Endothelial cell of umbilical vein (primary cell): ENCODE measurements around the gene COX8A. TPM values are rescaled to one million over a fixed set of nuclear protein-coding genes. Genes with fewer than 3 reads are reported as not detected.
"Not testable (repeated sequence)": the region's sequence is repeated elsewhere in the genome, so short reads cannot be mapped to it uniquely, and the experiment has no call there.

ENCODE experiments used
- BruUV-seq: library from RNA; stranded (reverse); fragments of 400-500 nt; replicated peaks from 2 replicates; lab custom pipeline; 2021; lab: Mats Ljungman, UMichigan
- CTCF ChIA-PET: fragments of 300-600, 350-600 bp; sonication (Branson Sonifier 250); formaldehyde crosslinking; loops from one replicate; lab custom pipeline; 2021; ENCODE audit warnings: antibody characterized with exemption, inconsistent platforms; lab: Charles Lee
- POLR2A ChIA-PET: fragments of 300-600, 350-600 bp; sonication (Branson Sonifier 250); formaldehyde crosslinking; loops from one replicate; lab custom pipeline; 2021; ENCODE audit warnings: antibody characterized with exemption, inconsistent platforms; lab: Charles Lee
- DNase-seq: peaks from one replicate; pipeline ENCODE4 v3.0.0-alpha.2; 2011; ENCODE audit warnings: low read depth, low spot score
- FAIRE-seq: peaks from 2 replicates; lab custom pipeline; 2011; peaks lifted over from hg19 to GRCh38; lab: Jason Lieb, UNC
- H2AFZ ChIP-seq: 2 replicates; pipeline ENCODE4 v1.6.0; 2012; ENCODE audit warnings: low read depth, low read length, control low read depth, inconsistent platforms
- H3K27ac ChIP-seq: 2 replicates; pipeline ENCODE4 v1.5.1; 2011; ENCODE audit warnings: low read depth, mild to moderate bottlenecking, control low read depth, low read length, moderate library complexity; ENCODE audit not compliant: insufficient read depth
- H3K27me3 ChIP-seq, 2 experiments: 2 replicates each; pipeline versions ENCODE4 v1.6.0 to v1.6.1; 2011; ENCODE audit warnings: low read length in 2 of 2, mixed read lengths in 1 of 2; ENCODE audit not compliant: control insufficient read depth in 2 of 2, insufficient read depth in 2 of 2
- H3K36me3 ChIP-seq, 2 experiments: 2 replicates in 1 of 2; 3 replicates in 1 of 2; pipeline ENCODE4 v1.5.1; 2011; ENCODE audit warnings: low read length in 2 of 2, mild to moderate bottlenecking in 1 of 2, moderate library complexity in 1 of 2; ENCODE audit not compliant: control insufficient read depth in 2 of 2, insufficient read depth in 2 of 2; ENCODE audit errors: extremely low read depth in 1 of 2
- H3K4me1 ChIP-seq: 3 replicates; pipeline ENCODE4 v1.5.1; 2011; ENCODE audit warnings: mild to moderate bottlenecking, low read length; ENCODE audit not compliant: control insufficient read depth, insufficient read depth; ENCODE audit errors: extremely low read depth
- H3K4me2 ChIP-seq: 2 replicates; pipeline ENCODE4 v1.6.1; 2011; ENCODE audit warnings: low read length, control low read depth, mixed read lengths; ENCODE audit not compliant: insufficient read depth
- H3K4me3 ChIP-seq, 3 experiments: fragments of 200-600 bp in 1 of 3; sonication (generic), shearing (Covaris generic) in 1 of 3; replicated peaks in 1 of 3; 2 replicates each; pipeline ENCODE4 v1.5.1; 2011 to 2016; ENCODE audit warnings: control low read depth in 3 of 3, low read length in 3 of 3, mild to moderate bottlenecking in 2 of 3, inconsistent platforms in 1 of 3, low read depth in 1 of 3, moderate library complexity in 1 of 3; ENCODE audit not compliant: insufficient read depth in 1 of 3
- H3K79me2 ChIP-seq: 2 replicates; pipeline ENCODE4 v1.6.0; 2012; ENCODE audit warnings: low read length, inconsistent platforms; ENCODE audit not compliant: control insufficient read depth, insufficient read depth
- H3K9ac ChIP-seq: replicated peaks from 2 replicates; pipeline ENCODE3; 2011; ENCODE audit warnings: low read length, control low read depth; ENCODE audit not compliant: insufficient read depth; ENCODE audit errors: extremely low read depth
- H3K9me1 ChIP-seq: replicated peaks from 3 replicates; pipeline ENCODE4 v1.6.0; 2011; ENCODE audit warnings: mild to moderate bottlenecking, low read length; ENCODE audit not compliant: control insufficient read depth, insufficient read depth; ENCODE audit errors: extremely low read depth
- H3K9me3 ChIP-seq: replicated peaks from 2 replicates; pipeline ENCODE4 v1.5.1; 2012; ENCODE audit warnings: low read length, inconsistent platforms; ENCODE audit not compliant: control insufficient read depth, insufficient read depth
- H4K20me1 ChIP-seq: replicated peaks from 2 replicates; pipeline ENCODE3; 2011; ENCODE audit warnings: mild to moderate bottlenecking, low read length; ENCODE audit not compliant: control insufficient read depth, insufficient read depth; ENCODE audit errors: extremely low read depth
- GATA2 ChIP-seq: IDR thresholded peaks from 2 replicates; pipeline ENCODE4 v1.7.0; 2011; ENCODE audit warnings: low read depth, mild to moderate bottlenecking, moderate library complexity, mixed read lengths, low read length; ENCODE audit not compliant: insufficient read length, insufficient read depth
- dilution Hi-C: fragments of 300-500 bp; cut with MboI; formaldehyde crosslinking; loops from one replicate; pipeline ENCODE4 v1.15.0; 2019; ENCODE audit warnings: low sequenced_read_pairs; ENCODE audit not compliant: extremely low pct_ligation_motif_present
- intact Hi-C: fragments of 100-400 bp; cut with micrococcal nuclease; formaldehyde crosslinking; loops from one replicate; pipeline ENCODE4 v1.10.0; 2022
- polyA plus RNA-seq, 4 experiments: library from polyadenylated mRNA; depleted of rRNA in 3 of 4; stranded (reverse) in 3 of 4; unstranded in 1 of 4; fragments of >200 nt; gene quantifications; 2 replicates each; pipeline versions ENCODE4 v1.2.1 to v1.2.3, GENCODE V29; 2011 to 2012; ENCODE audit warnings: missing spikeins in 1 of 4
- total RNA-seq: library from RNA; stranded (reverse); gene quantifications from 2 replicates; pipeline ENCODE4 v1.2.3, GENCODE V29; 2021

The COX8A gene
- total and polyA plus RNA-seq, 2 donors (not counting 3 experiments of a cell fraction or from before 2014, with no cell fraction given): 339 to 930 TPM

GRCh38 chr11:63970902-63971301 lies 3.5 kb upstream of the COX8A start:
- no peak for DNase-seq
- no TSS peak for BruUV-seq

GRCh38 chr11:63973912-63974258 lies 535 bp upstream of the COX8A start:
- H3K9me1 ChIP-seq, H3K36me3 ChIP-seq, H3K9me3 ChIP-seq, H3K27me3 ChIP-seq, dilution Hi-C loops, H3K27ac ChIP-seq, POLR2A ChIA-PET, H3K9ac ChIP-seq, DNase-seq, H3K4me3 ChIP-seq, FAIRE-seq, H4K20me1 ChIP-seq: not testable (repeated sequence)
- intact Hi-C loops: loop anchor here (1.0 kb wide), 1 partner anchor 12 kb away; the partner anchor contains the start of gene OTUB1
- TSS peak; percentile 59 for BruUV-seq
- peaks cover 23% of the 10 kb centered on the region for H3K79me2 ChIP-seq
- peak overlapping the region; percentile 28 for H2AFZ ChIP-seq
- CTCF ChIA-PET: interaction anchor here (0.7 to 2.1 kb wide), 3 partner anchors 26 to 135 kb away, joined by 3 to 8 read pairs (median 6); partner anchors contain the start of gene MARK2
- peak overlapping the region; percentile 14 for H3K4me2 ChIP-seq
- H3K4me1 ChIP-seq: peaks cover 13% of the 10 kb centered on the region

More at GRCh38 chr11:63970902-63971301, 3.5 kb upstream of the COX8A start:
- no peaks in the 10 kb centered on the region for H3K9me3 ChIP-seq
- H3K79me2 ChIP-seq: peaks cover 13% of the 10 kb centered on the region
- intact Hi-C loops (no loop called here), dilution Hi-C loops (no loop called here)
- CTCF ChIA-PET: interaction anchor here (0.6 kb wide), 1 partner anchor 25 kb away, joined by 3 read pairs; no protein-coding TSS in a partner anchor
- no peaks in the 10 kb centered on the region for H3K9me1 ChIP-seq
- no peak overlapping the region for H3K9ac ChIP-seq
- no peaks in the 10 kb centered on the region for H3K36me3 ChIP-seq
- H3K4me1 ChIP-seq: peaks cover 6% of the 10 kb centered on the region
- POLR2A ChIA-PET: no interaction called here
- no peak overlapping the region for H3K4me2 ChIP-seq
- H2AFZ ChIP-seq: no peak overlapping the region
- H3K27me3 ChIP-seq: peaks cover 0 to 2% of the 10 kb centered on the region in 2 experiments
- no peak overlapping the region for H3K27ac ChIP-seq
- H4K20me1 ChIP-seq: no peaks in the 10 kb centered on the region
- no peak for TF ChIP-seq GATA2
- FAIRE-seq: no peak
- H3K4me3 ChIP-seq: no peak overlapping the region
